K562 (cell line): ENCODE data around the gene PUS7. TPM values are rescaled to one million over a fixed set of nuclear protein-coding genes. Genes with fewer than 3 reads are reported as not detected.

Experiments
- ATF1 ChIP-seq, 2 experiments: fragments of 450-650 bp in 1 of 2; IDR thresholded peaks; 2 replicates each; pipeline ENCODE4 v1.6.1; 2016; ENCODE audit warnings: missing compliant biosample characterization in 1 of 2, missing genetic modification characterization in 1 of 2
- ATF7 ChIP-seq: fragments of 450-650 bp; IDR thresholded peaks from 2 replicates; pipeline ENCODE4 v1.7.1; 2014; ENCODE audit warnings: mild to moderate bottlenecking, moderate library complexity
- E2F5 ChIP-seq: sonication (generic); formaldehyde crosslinking; IDR thresholded peaks from 2 replicates; pipeline ENCODE4 v1.8.0; 2022; ENCODE audit warnings: mild to moderate bottlenecking, missing genetic modification reagents
- EP400 ChIP-seq: fragments of 450-650 bp; IDR thresholded peaks from 2 replicates; pipeline ENCODE4 v1.6.1; 2017; ENCODE audit warnings: antibody characterized with exemption, mild to moderate bottlenecking, moderate library complexity
- FOXJ3 ChIP-seq: sonication (generic); formaldehyde crosslinking; IDR thresholded peaks from 2 replicates; pipeline ENCODE4 v1.4.0; 2020; ENCODE audit warnings: mild to moderate bottlenecking, missing genetic modification reagents
- GABPB1 ChIP-seq: sonication (generic); formaldehyde crosslinking; IDR thresholded peaks from 2 replicates; pipeline ENCODE4 v1.8.0; 2022; ENCODE audit warnings: mild to moderate bottlenecking, missing genetic modification reagents
- GTF2A2 ChIP-seq: IDR thresholded peaks from 2 replicates; pipeline ENCODE4 v1.6.1; 2016; ENCODE audit warnings: mild to moderate bottlenecking, missing genetic modification characterization, missing compliant biosample characterization
- GTF2E2 ChIP-seq: fragments of 200-800 bp; sonication (Bioruptor generic); IDR thresholded peaks from 2 replicates; pipeline ENCODE4 v1.6.1; 2016; ENCODE audit warnings: missing genetic modification characterization, missing compliant biosample characterization
- HDAC3 ChIP-seq: fragments of 450-650 bp; IDR thresholded peaks from 2 replicates; pipeline ENCODE4 v1.6.1; 2018; ENCODE audit warnings: borderline replicate concordance, mild to moderate bottlenecking, moderate library complexity; ENCODE audit not compliant: partially characterized antibody
- KDM5B ChIP-seq: fragments of 200-600 bp; sonication (generic); IDR thresholded peaks from 2 replicates; pipeline ENCODE4 v1.6.1; 2012; ENCODE audit warnings: low read depth, mild to moderate bottlenecking, moderate library complexity, low read length, control low read depth, inconsistent platforms; ENCODE audit not compliant: insufficient replicate concordance
- MEIS2 ChIP-seq: fragments of 450-650 bp; IDR thresholded peaks from 2 replicates; pipeline ENCODE4 v1.6.1; 2014; ENCODE audit warnings: mild to moderate bottlenecking; ENCODE audit not compliant: partially characterized antibody
- PML ChIP-seq: IDR thresholded peaks from 2 replicates; pipeline ENCODE4 v1.6.1; 2012; ENCODE audit warnings: low read length, inconsistent platforms
- RAD51 ChIP-seq: fragments of 450-650 bp; IDR thresholded peaks from 2 replicates; pipeline ENCODE4 v1.7.1; 2016; ENCODE audit warnings: low read depth, mild to moderate bottlenecking, borderline replicate concordance
- RBM39 ChIP-seq: fragments of 200-400 bp; formaldehyde crosslinking; optimal IDR thresholded peaks from 2 replicates; pipeline ENCODE3; 2018; ENCODE audit warnings: low read depth, low read length
- SIN3A ChIP-seq, 2 experiments: fragments of 150-350 bp in 1 of 2; IDR thresholded peaks; 2 replicates each; pipeline ENCODE4 v1.6.1; 2011 to 2016; ENCODE audit warnings: borderline replicate concordance in 2 of 2, low read depth in 2 of 2, low read length in 2 of 2, mild to moderate bottlenecking in 2 of 2, moderate library complexity in 2 of 2; ENCODE audit not compliant: control insufficient read depth in 1 of 2
- SP2 ChIP-seq: IDR thresholded peaks from 2 replicates; pipeline ENCODE4 v1.6.1; 2011; ENCODE audit warnings: mild to moderate bottlenecking, low read depth, low read length, moderate library complexity; ENCODE audit not compliant: poor library complexity, severe bottlenecking; ENCODE audit errors: extremely low read depth
- WHSC1 ChIP-seq: IDR thresholded peaks from one replicate; pipeline ENCODE4 v1.6.1; 2012; ENCODE audit warnings: low read length, control low read depth, inconsistent platforms
- ZFPM2 ChIP-seq: fragments of 250-450 bp; sonication (Bioruptor Pico); IDR thresholded peaks from 2 replicates; pipeline ENCODE4 v1.5.1; 2022; ENCODE audit warnings: mild to moderate bottlenecking
- ZNF133 ChIP-seq: fragments of 250-450 bp; sonication (Bioruptor Pico); IDR thresholded peaks from 2 replicates; pipeline ENCODE4 v1.4.0; 2020; ENCODE audit warnings: mild to moderate bottlenecking
- ZNF232 ChIP-seq: sonication (generic); formaldehyde crosslinking; IDR thresholded peaks from 2 replicates; pipeline ENCODE4 v1.8.0; 2022; ENCODE audit warnings: mild to moderate bottlenecking, missing genetic modification reagents
- ZNF263 ChIP-seq: sonication (generic); formaldehyde crosslinking; IDR thresholded peaks from 2 replicates; pipeline ENCODE4 v1.8.0; 2022; ENCODE audit warnings: mild to moderate bottlenecking, missing genetic modification reagents, borderline replicate concordance
- polyA plus RNA-seq, 8 experiments: library from polyadenylated mRNA; depleted of rRNA in 4 of 8; stranded (reverse) in 5 of 8; unstranded in 3 of 8; fragments of >200 nt; fragmentation: Nextera tagmentation in 2 of 8; fragmentation: Illumina TruSeq in 1 of 8; extraction: Ambion mirVana in 2 of 8; extraction: Trizol in 1 of 8; gene quantifications; 2 replicates each; pipeline versions ENCODE4 v1.2.1 to v1.2.3, GENCODE V29; 2011 to 2014; ENCODE audit warnings: inconsistent platforms in 1 of 8, missing spikeins in 1 of 8
- total RNA-seq, 7 experiments: library from RNA; depleted of rRNA in 6 of 7; stranded (reverse); fragments of >200 nt in 6 of 7; fragmentation: Illumina TruSeq in 2 of 7; extraction: Trizol in 2 of 7; gene quantifications; 2 replicates each; pipeline versions ENCODE4 v1.2.1 to v1.2.3, GENCODE V29; 2011 to 2021; ENCODE audit warnings: low replicate concordance in 1 of 7

Gene PUS7
- total and polyA plus RNA-seq, 9 of the 15 experiments (the other 6 are each of a cell fraction or from before 2014, with no cell fraction given), result 15.1 to 95.6 (median 63.2) TPM

GRCh38 chr7:105531792-105532671, 10.0 kb upstream of the PUS7 start, which contains the start of gene RINT1 (continued):
- TF ChIP-seq SIN3A (IDR thresholded peaks at IDR 0.05; ENCODE audit: borderline replicate concordance in 2 of 2, control insufficient read depth in 1 of 2, low read depth in 2 of 2, low read length in 2 of 2) (peak; percentile 80 to 90; a peak in 3 of 4 replicates), PML (peak; percentile 95), GABPB1 (CRISPR knock-in tag) (peak; percentile 89), RBM39 (peak; percentile 87), ZNF133 (CRISPR knock-in tag) (0 out of 2 replicates have a peak, but pooled peaks have one; percentile 77), GTF2E2 (peak; percentile 96), ZNF232 (no peak), ATF1 (CRISPR knock-in tag; IDR thresholded peaks at IDR 0.05) (no peak; the same call in 1 of the 2 replicates), ATF1 (tag; IDR thresholded peaks at IDR 0.05) (peak; percentile 69), GTF2A2 (tag) (peak; percentile 78; the same call in 1 of the 2 replicates), ZFPM2 (CRISPR knock-in tag) (no peak), ZNF263 (CRISPR knock-in tag) (peak; percentile 43; the same call in 1 of the 2 replicates), WHSC1 (peak; percentile 85), EP400 (peak; percentile 97), MEIS2 (peak; percentile 56), HDAC3 (peak; percentile 72), RAD51 (peak; percentile 32; the same call in 1 of the 2 replicates), KDM5B (peak; percentile 100), ATF7 (peak; percentile 80), SP2 (peak; percentile 98), E2F5 (CRISPR knock-in tag) (peak; percentile 95), FOXJ3 (CRISPR knock-in tag) (no peak)
